ENCODE data around the gene LHX5. TPM values are rescaled to one million over a fixed set of nuclear protein-coding genes. Genes with fewer than 3 reads are reported as not detected.

The LHX5 gene
- total RNA-seq, 1 experiment from 2014 or later, result 0.07 TPM

- Histone ChIP-seq H3K4me3 (ENCODE audit: insufficient read depth, low read depth, low read length) (no peak overlapping the region), H3K27me3 (ENCODE audit: control insufficient read depth, insufficient read depth, low read length) (peaks cover 98% of the 10 kb centered on the region), H3K36me3 (replicated peaks; ENCODE audit: control insufficient read depth, insufficient read depth, low read length) (no peaks in the 10 kb centered on the region)
- DNase-seq, result no peak
Measured at GRCh38 chr12:113473400-113473799, 1.7 kb upstream of the LHX5 start.

- DNase-seq, result peak; percentile 89
- Histone ChIP-seq H3K4me3 (ENCODE audit: insufficient read depth, low read depth, low read length) (peak overlapping the region; percentile 24; the same call in 1 of the 2 replicates), H3K27me3 (ENCODE audit: control insufficient read depth, insufficient read depth, low read length) (peaks cover 98% of the 10 kb centered on the region), H3K36me3 (replicated peaks; ENCODE audit: control insufficient read depth, insufficient read depth, low read length) (no peaks in the 10 kb centered on the region)
Measured at GRCh38 chr12:113472191-113473121, 785 bp upstream of the LHX5 start.

GRCh38 chr12:113470871-113471618 lies 626 bp downstream of the LHX5 start:
- Histone ChIP-seq H3K27me3 (ENCODE audit: control insufficient read depth, insufficient read depth, low read length) (peaks cover 100% of the 10 kb centered on the region), H3K36me3 (replicated peaks; ENCODE audit: control insufficient read depth, insufficient read depth, low read length) (no peaks in the 10 kb centered on the region), H3K4me3 (ENCODE audit: insufficient read depth, low read depth, low read length) (peak overlapping the region; percentile 12)
- peak; percentile 70 for DNase-seq

GRCh38 chr12:113469949-113470743 lies 1.5 kb downstream of the LHX5 start:
- H3K4me3 ChIP-seq (ENCODE audit: insufficient read depth, low read depth, low read length), result no peak overlapping the region
- DNase-seq, result no peak
- peaks cover 100% of the 10 kb centered on the region for H3K27me3 ChIP-seq (ENCODE audit: control insufficient read depth, insufficient read depth, low read length)
- H3K36me3 ChIP-seq (replicated peaks; ENCODE audit: control insufficient read depth, insufficient read depth, low read length), result no peaks in the 10 kb centered on the region

GRCh38 chr12:113469224-113469948 lies 2.3 kb downstream of the LHX5 start:
- no peaks in the 10 kb centered on the region for H3K36me3 ChIP-seq (replicated peaks; ENCODE audit: control insufficient read depth, insufficient read depth, low read length)
- no peak overlapping the region for H3K4me3 ChIP-seq (ENCODE audit: insufficient read depth, low read depth, low read length)
- H3K27me3 ChIP-seq (ENCODE audit: control insufficient read depth, insufficient read depth, low read length), result peaks cover 100% of the 10 kb centered on the region
- no peak for DNase-seq

- peaks cover 100% of the 10 kb centered on the region for H3K27me3 ChIP-seq (ENCODE audit: control insufficient read depth, insufficient read depth, low read length)
- H3K4me3 ChIP-seq (ENCODE audit: insufficient read depth, low read depth, low read length), result peak overlapping the region; percentile 35
- no peaks in the 10 kb centered on the region for H3K36me3 ChIP-seq (replicated peaks; ENCODE audit: control insufficient read depth, insufficient read depth, low read length)
- peak; percentile 83 for DNase-seq
Measured at GRCh38 chr12:113468365-113469223, 3.1 kb downstream of the LHX5 start.

- Histone ChIP-seq H3K4me3 (ENCODE audit: insufficient read depth, low read depth, low read length) (peak overlapping the region; percentile 35), H3K27me3 (ENCODE audit: control insufficient read depth, insufficient read depth, low read length) (peaks cover 100% of the 10 kb centered on the region), H3K36me3 (replicated peaks; ENCODE audit: control insufficient read depth, insufficient read depth, low read length) (no peaks in the 10 kb centered on the region)
- peak; percentile 76 for DNase-seq
Measured at GRCh38 chr12:113467502-113468364, 3.9 kb downstream of the LHX5 start.

GRCh38 chr12:113467142-113467501 lies 4.5 kb downstream of the LHX5 start:
- DNase-seq, result peak; percentile 68
- H3K27me3 ChIP-seq (ENCODE audit: control insufficient read depth, insufficient read depth, low read length), result peaks cover 100% of the 10 kb centered on the region
- no peaks in the 10 kb centered on the region for H3K36me3 ChIP-seq (replicated peaks; ENCODE audit: control insufficient read depth, insufficient read depth, low read length)
- H3K4me3 ChIP-seq (ENCODE audit: insufficient read depth, low read depth, low read length), result peak overlapping the region; percentile 35

GRCh38 chr12:113466454-113467141 lies 5.1 kb downstream of the LHX5 start:
- no peak overlapping the region for H3K4me3 ChIP-seq (ENCODE audit: insufficient read depth, low read depth, low read length)
- no peaks in the 10 kb centered on the region for H3K36me3 ChIP-seq (replicated peaks; ENCODE audit: control insufficient read depth, insufficient read depth, low read length)
- H3K27me3 ChIP-seq (ENCODE audit: control insufficient read depth, insufficient read depth, low read length), result peaks cover 96% of the 10 kb centered on the region
- DNase-seq, result peak; percentile 54

- peak; percentile 69 for DNase-seq
- Histone ChIP-seq H3K36me3 (replicated peaks; ENCODE audit: control insufficient read depth, insufficient read depth, low read length) (no peaks in the 10 kb centered on the region), H3K27me3 (ENCODE audit: control insufficient read depth, insufficient read depth, low read length) (peaks cover 89% of the 10 kb centered on the region), H3K4me3 (ENCODE audit: insufficient read depth, low read depth, low read length) (no peak overlapping the region)
Measured at GRCh38 chr12:113465808-113466453, 5.7 kb downstream of the LHX5 start.

GRCh38 chr12:113464852-113465719 lies 6.6 kb downstream of the LHX5 start:
- H3K4me3 ChIP-seq (ENCODE audit: insufficient read depth, low read depth, low read length), result no peak overlapping the region
- H3K36me3 ChIP-seq (replicated peaks; ENCODE audit: control insufficient read depth, insufficient read depth, low read length), result no peaks in the 10 kb centered on the region
- DNase-seq, result peak; percentile 69

More at GRCh38 chr12:113464852-113465719, 6.6 kb downstream of the LHX5 start:
- peaks cover 83% of the 10 kb centered on the region for H3K27me3 ChIP-seq (ENCODE audit: control insufficient read depth, insufficient read depth, low read length)

All from H7 (cell line).